Testis (tissue), 3 donors: ENCODE results near the gene CHRNA9. TPM values are rescaled to one million over a fixed set of nuclear protein-coding genes. Genes with fewer than 3 reads are reported as not detected.
A peak's percentile ranks its signal among the peaks of the same experiment; 100 is the strongest.

Experiments
- DNase-seq: peaks from one replicate; pipeline ENCODE4 v3.0.0-alpha.2; 2019
- H3K27ac ChIP-seq, 2 donors: fragments of 200-600 bp; sonication (generic); one replicate each; pipeline ENCODE4 v1.5.1; 2019
- H3K27me3 ChIP-seq: fragments of 200-600 bp; sonication (generic); one replicate; pipeline ENCODE4 v1.5.1; 2019
- H3K36me3 ChIP-seq: fragments of 200-600 bp; sonication (generic); one replicate; pipeline ENCODE4 v1.5.1; 2017; ENCODE audit warnings: low read depth; ENCODE audit errors: missing control alignments
- H3K4me1 ChIP-seq: fragments of 200-600 bp; sonication (generic); one replicate; pipeline ENCODE4 v1.5.1; 2019
- H3K4me3 ChIP-seq, 2 donors: fragments of 200-600 bp; sonication (generic); one replicate each; pipeline ENCODE4 v1.5.1; 2017 to 2019
- H3K9me3 ChIP-seq: fragments of 200-600 bp; sonication (generic); one replicate; pipeline ENCODE4 v1.5.1; 2017
- CTCF ChIP-seq, 3 experiments: fragments of 450-650 bp in 2 of 3; fragments of 200-600 bp in 1 of 3; sonication (generic) in 1 of 3; IDR thresholded peaks; one replicate each; pipeline ENCODE4 v1.5.1; 2016 to 2019; ENCODE audit warnings: antibody characterized with exemption in 3 of 3, mild to moderate bottlenecking in 2 of 3, moderate library complexity in 1 of 3
- POLR2A ChIP-seq: fragments of 450-650 bp; IDR thresholded peaks from one replicate; pipeline ENCODE4 v1.6.1; 2017; ENCODE audit warnings: antibody characterized with exemption, mild to moderate bottlenecking, moderate library complexity
- WGBS, 2 donors: methylation state at CpG; one replicate each; pipeline ENCODE4 v1.1.5; 2018; 5-methylcytosine and 5-hydroxymethylcytosine counted together
- intact Hi-C: fragments of 100-400 bp; cut with DNase I; formaldehyde crosslinking; loops from one replicate; pipeline ENCODE4 v1.15.1; 2023; ENCODE audit warnings: low total_unique reads
- polyA plus RNA-seq: library from polyadenylated mRNA; stranded (reverse); fragments of 350-450 nt; fragmentation: Illumina TruSeq; extraction: RNeasy Lipid Tissue Mini Kit (QIAGEN cat#74804); gene quantifications from one replicate; pipeline ENCODE4 v1.2.3, GENCODE V29; 2014; ENCODE audit warnings: low read depth, low replicate concordance; ENCODE audit not compliant: insufficient read depth
- total RNA-seq, 2 donors: library from RNA; depleted of rRNA; stranded (reverse); fragments of >200 nt; gene quantifications; one replicate each; pipeline ENCODE4 v1.2.3, GENCODE V29; 2016

CHRNA9 gene
- total and polyA plus RNA-seq, 3 donors from 2014 or later = 0.13 to 0.50 (median 0.16) TPM

DNA sequence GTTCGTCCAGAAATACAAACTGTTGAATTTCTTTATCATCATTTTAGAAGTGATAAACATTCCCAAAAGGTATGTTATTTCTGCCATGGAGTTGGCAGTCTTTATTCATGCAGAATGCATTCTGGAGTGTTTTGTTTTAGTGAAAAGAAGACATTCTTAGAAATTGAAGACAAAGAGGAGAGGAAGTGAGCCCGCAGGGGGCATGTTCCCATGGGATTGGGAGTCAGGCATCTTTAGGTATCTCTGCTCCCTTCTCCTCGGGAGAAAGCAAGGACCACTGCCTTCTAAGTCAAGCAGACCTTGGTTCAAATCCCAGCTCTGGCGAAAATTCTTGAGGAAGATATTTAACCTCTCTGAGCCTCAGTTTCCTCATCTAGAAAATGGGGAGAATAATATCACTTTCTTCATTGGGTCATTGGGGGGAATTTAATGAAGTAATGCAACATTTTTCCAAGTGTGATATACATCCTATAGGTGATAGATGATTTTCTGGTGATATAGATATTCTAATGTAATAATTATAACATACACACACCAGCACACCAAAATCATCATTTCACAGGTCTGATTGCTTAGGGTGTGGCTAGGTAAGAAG, 26.5 kb upstream of the CHRNA9 start:
- peaks cover 7% of the 10 kb centered on the region for H3K4me1 ChIP-seq
- no peaks in the 10 kb centered on the region for H3K27me3 ChIP-seq
- H3K36me3 ChIP-seq = no peaks in the 10 kb centered on the region
- TF ChIP-seq CTCF (IDR thresholded peaks at IDR 0.05) = no peak
- no peak for TF ChIP-seq POLR2A
- WGBS, 2 donors = 73 to 80% methylated on average over 4 of the region's 4 CpGs
- H3K9me3 ChIP-seq = no peaks in the 10 kb centered on the region
- no peak overlapping the region for H3K27ac ChIP-seq
- intact Hi-C loops = no loop called here
- H3K4me3 ChIP-seq = no peak overlapping the region
- DNase-seq = no peak

DNA sequence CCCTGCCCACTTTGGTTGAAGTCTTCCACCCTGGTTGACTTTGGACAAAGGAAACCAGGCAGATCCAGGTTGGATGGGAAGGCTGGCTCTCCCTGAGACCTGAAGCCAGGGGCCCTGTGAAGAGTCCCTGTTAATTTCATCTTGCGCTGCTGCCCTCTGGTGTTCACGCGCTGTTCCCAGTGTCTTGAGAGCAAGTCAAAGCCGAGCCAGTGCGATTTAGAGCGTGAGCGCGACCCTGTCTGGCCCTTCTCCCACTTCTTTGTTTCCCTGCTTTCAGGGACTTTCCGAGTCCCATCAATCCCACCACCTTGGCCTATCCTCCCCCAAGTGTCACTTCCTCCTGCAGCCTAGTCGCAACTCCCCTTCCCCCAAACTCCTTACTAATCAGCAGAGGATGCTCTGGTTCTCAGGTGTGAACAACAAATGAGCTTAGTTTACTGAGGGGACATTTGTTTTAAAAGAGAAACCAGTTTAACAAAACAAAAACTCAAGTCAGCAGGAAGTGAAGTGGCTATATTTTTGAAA, 25.8 kb upstream of the CHRNA9 start:
- Histone ChIP-seq H3K27ac (no peak overlapping the region), H3K9me3 (no peaks in the 10 kb centered on the region), H3K27me3 (no peaks in the 10 kb centered on the region), H3K4me1 (peaks cover 7% of the 10 kb centered on the region), H3K36me3 (no peaks in the 10 kb centered on the region), H3K4me3 (no peak overlapping the region)
- 6 to 17% methylated on average over 10 of the region's 10 CpGs for WGBS, 2 donors
- intact Hi-C loops = no loop called here
- TF ChIP-seq CTCF (IDR thresholded peaks at IDR 0.05) = peak; percentile 70 to 87 (median 76)
- TF ChIP-seq POLR2A = no peak
- DNase-seq = peak; percentile 97

DNA sequence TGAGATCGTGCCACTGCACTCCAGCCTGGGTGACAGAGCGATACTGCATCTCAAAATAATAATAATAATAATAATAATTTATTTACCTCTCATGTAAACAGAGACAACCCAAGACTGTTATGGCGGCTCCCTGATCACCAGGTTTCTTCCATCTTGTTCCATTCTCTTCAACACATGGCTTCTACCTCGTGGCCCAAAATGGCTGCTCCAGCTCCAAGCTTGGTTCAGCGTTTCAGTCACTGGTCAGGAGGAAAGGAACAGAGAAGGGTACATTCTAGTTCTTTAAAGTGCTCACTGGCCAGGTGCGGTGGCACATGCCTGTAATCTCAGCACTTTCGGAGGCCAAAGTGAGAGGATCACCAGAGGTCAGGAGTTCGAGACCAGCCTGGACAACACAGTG, 24.9 kb upstream of the CHRNA9 start:
- TF ChIP-seq POLR2A (no peak), CTCF (IDR thresholded peaks at IDR 0.05) (no peak)
- no peak for DNase-seq
- WGBS, 2 donors = 93 to 94% methylated on average over 8 of the region's 8 CpGs

DNA sequence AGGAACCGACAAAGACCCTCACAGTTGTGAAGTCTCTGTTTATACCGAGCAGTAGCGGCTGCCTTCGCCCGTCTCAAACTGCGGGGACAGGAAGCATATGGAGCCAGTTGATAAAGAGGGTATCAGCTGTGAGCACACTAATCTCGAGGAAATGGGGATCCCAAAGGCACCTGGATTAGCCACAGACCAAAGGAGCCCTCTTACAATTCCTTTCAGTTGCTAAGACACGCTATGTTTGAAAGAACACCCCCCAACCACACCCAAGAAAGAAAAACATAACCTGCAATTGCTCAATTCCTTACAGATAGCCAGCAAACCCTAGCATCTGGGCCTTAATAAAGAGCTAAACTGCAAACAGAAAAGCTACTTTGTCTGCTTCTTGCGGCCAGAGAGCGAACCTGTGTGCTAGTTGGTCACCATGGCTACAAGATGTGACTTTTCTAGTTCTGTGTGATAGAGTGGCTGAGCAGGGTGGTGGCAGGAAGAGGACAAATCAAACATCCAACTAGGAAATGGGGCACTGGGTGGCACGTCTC, 23.3 kb upstream of the CHRNA9 start:
- peaks cover 7% of the 10 kb centered on the region for H3K4me1 ChIP-seq
- no peak overlapping the region for H3K27ac ChIP-seq
- intact Hi-C loops = no loop called here
- no peaks in the 10 kb centered on the region for H3K27me3 ChIP-seq
- TF ChIP-seq POLR2A (no peak), CTCF (IDR thresholded peaks at IDR 0.05) (no peak)
- no peak overlapping the region for H3K4me3 ChIP-seq
- DNase-seq = no peak
- H3K36me3 ChIP-seq = no peaks in the 10 kb centered on the region
- WGBS, 2 donors = 77 to 85% methylated on average over 11 of the region's 11 CpGs
- no peaks in the 10 kb centered on the region for H3K9me3 ChIP-seq

More for the DNA sequence above, 24.9 kb upstream of the CHRNA9 start:
- no peaks in the 10 kb centered on the region for H3K27me3 ChIP-seq
- H3K4me1 ChIP-seq = peaks cover 7% of the 10 kb centered on the region
- H3K4me3 ChIP-seq = no peak overlapping the region
- no peaks in the 10 kb centered on the region for H3K36me3 ChIP-seq
- no peak overlapping the region for H3K27ac ChIP-seq
- intact Hi-C loops = no loop called here
- no peaks in the 10 kb centered on the region for H3K9me3 ChIP-seq

DNA sequence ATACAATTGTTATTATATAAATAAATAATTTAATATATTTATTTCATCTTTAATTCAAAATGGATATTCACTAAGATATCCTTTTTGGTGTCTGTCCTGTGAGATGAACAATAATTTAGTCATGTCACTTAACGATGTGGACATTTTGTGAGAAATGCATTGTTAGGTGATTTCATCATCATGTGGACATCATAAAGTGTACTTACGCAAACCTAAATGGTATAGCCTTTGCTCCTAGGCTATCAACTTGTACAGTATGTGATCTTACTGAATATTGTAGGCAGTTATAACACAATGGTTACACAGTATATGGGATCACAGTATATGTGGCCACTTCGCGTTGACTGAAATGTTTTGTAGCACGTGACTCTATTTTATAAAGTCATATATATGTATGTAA, 20.2 kb upstream of the CHRNA9 start:
- Histone ChIP-seq H3K27ac (no peak overlapping the region), H3K36me3 (no peaks in the 10 kb centered on the region), H3K9me3 (no peaks in the 10 kb centered on the region), H3K4me1 (no peaks in the 10 kb centered on the region), H3K27me3 (no peaks in the 10 kb centered on the region), H3K4me3 (no peak overlapping the region)
- no peak for TF ChIP-seq CTCF (IDR thresholded peaks at IDR 0.05)
- TF ChIP-seq POLR2A = no peak
- WGBS, 2 donors = 95 to 98% methylated on average over 5 of the region's 5 CpGs
- intact Hi-C loops = no loop called here
- DNase-seq = no peak
